NCI-H1092 treated with DMSO at 0.1 percent for 48 hours (cell line): ENCODE measurements around the gene RPS6KB2.

Source experiments
- DNase-seq: peaks from one replicate; lab custom pipeline; 2025; lab: John Stamatoyannopoulos, UW

RPS6KB2 gene

GRCh38 chr11:67429722-67430121 lies 1.4 kb downstream of the RPS6KB2 start:
- DNase-seq = no peak

- no peak for DNase-seq
These were observed 3.3 kb downstream of the RPS6KB2 start for GRCh38 chr11:67431346-67432249.

GRCh38 chr11:67432655-67433349 lies 4.5 kb downstream of the RPS6KB2 start:
- DNase-seq = no peak

GRCh38 chr11:67433536-67434394 lies 5.5 kb downstream of the RPS6KB2 start:
- DNase-seq = no peak

- no peak for DNase-seq
These were observed 6.1 kb downstream of the RPS6KB2 start for GRCh38 chr11:67434395-67434881.

GRCh38 chr11:67435031-67435726 lies 6.9 kb downstream of the RPS6KB2 start:
- no peak for DNase-seq

GRCh38 chr11:67435727-67436458 lies 7.6 kb downstream of the RPS6KB2 start:
- no peak for DNase-seq

- DNase-seq = no peak
These were observed 8.3 kb downstream of the RPS6KB2 start for GRCh38 chr11:67436459-67437081.

- DNase-seq = no peak
These were observed 9.0 kb downstream of the RPS6KB2 start, which contains the start of gene PTPRCAP for GRCh38 chr11:67437082-67437808. TSS of gene PTPRCAP (minus strand) at chr11:67437682. CDS start at chr11:67437619, 63 bp downstream.

- no peak for DNase-seq
These were observed 9.5 kb downstream of the RPS6KB2 start for GRCh38 chr11:67437809-67438157.

GRCh38 chr11:67438158-67438902 lies 10.0 kb downstream of the RPS6KB2 start:
- DNase-seq = no peak

- no peak for DNase-seq
These were observed 11.3 kb downstream of the RPS6KB2 start for GRCh38 chr11:67439321-67440228.

- no peak for DNase-seq
These were observed 12.2 kb downstream of the RPS6KB2 start for GRCh38 chr11:67440229-67441097.

- no peak for DNase-seq
These were observed 12.8 kb downstream of the RPS6KB2 start for GRCh38 chr11:67441098-67441563.

GRCh38 chr11:67441731-67442351 lies 13.5 kb downstream of the RPS6KB2 start:
- DNase-seq = no peak
